HCT116 (cell line): ENCODE results near the gene PABPC3. TPM values are rescaled to one million over a fixed set of nuclear protein-coding genes. Genes with fewer than 3 reads are reported as not detected.

Source experiments
- ATAC-seq: fragments of 200-7000 bp; cut with Tn5 transposase; 2 replicates; pipeline ENCODE4 v1.9.1; 2020; ENCODE audit warnings: mild to moderate bottlenecking, moderate library complexity
- Bru-seq: library from RNA; stranded (reverse); fragments of 400-500 nt; gene quantifications from one replicate; lab custom pipeline; 2021; lab: Mats Ljungman, UMichigan
- BruChase-seq, 2 experiments: library from RNA; stranded (reverse); fragments of 400-500 nt; gene quantifications; one replicate each; lab custom pipeline; 2021; lab: Mats Ljungman, UMichigan
- BruUV-seq: library from RNA; stranded (reverse); fragments of 400-500 nt; replicated peaks from 2 replicates; lab custom pipeline; 2021; lab: Mats Ljungman, UMichigan
- CTCF ChIA-PET: fragments of 300-600 bp; sonication (Branson Sonifier 250); formaldehyde crosslinking; loops from one replicate; lab custom pipeline; 2021; ENCODE audit warnings: antibody characterized with exemption; lab: Charles Lee
- POLR2A ChIA-PET: fragments of 300-600, 350-600 bp; sonication (Branson Sonifier 250); formaldehyde crosslinking; loops from one replicate; lab custom pipeline; 2021; ENCODE audit warnings: antibody characterized with exemption; lab: Charles Lee
- RAD21 ChIA-PET, 2 experiments: fragments of 300-600 bp; sonication (Branson Sonifier 250); formaldehyde crosslinking; loops; one replicate each; lab custom pipeline; 2023; ENCODE audit warnings: low total read pairs in 2 of 2; ENCODE audit not compliant: uncharacterized antibody in 2 of 2, unreplicated experiment in 2 of 2, low non-redundant PET in 1 of 2; lab: Charles Lee
- DNase-seq: peaks from one replicate; pipeline ENCODE4 v3.0.0-alpha.2; 2010; ENCODE audit warnings: low read depth, low spot score
- H2AFZ ChIP-seq: fragments of 200-600 bp; shearing (Covaris generic), sonication (generic); 2 replicates; pipeline ENCODE4 v1.6.1; 2017; ENCODE audit warnings: low read depth, mixed run types, mixed read lengths, antibody characterized with exemption, low read length; ENCODE audit not compliant: poor library complexity, severe bottlenecking
- H3K27ac ChIP-seq: 2 replicates; pipeline ENCODE4 v1.5.1; 2012; ENCODE audit warnings: low read depth, low read length
- H3K27me3 ChIP-seq: fragments of 200-600 bp; sonication (generic); 2 replicates; pipeline ENCODE4 v1.6.1; 2016; ENCODE audit warnings: mixed run types, low read length, mixed read lengths; ENCODE audit not compliant: insufficient read depth
- H3K36me3 ChIP-seq, 2 experiments: fragments of 200-500 bp in 1 of 2; fragments of 200-600 bp in 1 of 2; sonication (Bioruptor generic) in 1 of 2; sonication (generic) in 1 of 2; 2 replicates each; pipeline versions ENCODE4 v1.5.1 to v1.6.1; 2014 to 2016; ENCODE audit warnings: low read length in 2 of 2, inconsistent platforms in 1 of 2, mixed read lengths in 1 of 2, mixed run types in 1 of 2; ENCODE audit not compliant: insufficient read depth in 2 of 2, control insufficient read depth in 1 of 2
- H3K4me1 ChIP-seq, 2 experiments: fragments of 200-600 bp in 1 of 2; sonication (generic) in 1 of 2; 2 replicates each; pipeline versions ENCODE4 v1.5.1 to v1.6.1; 2012 to 2017; ENCODE audit warnings: low read length in 2 of 2, inconsistent platforms in 1 of 2, mild to moderate bottlenecking in 1 of 2, mixed read lengths in 1 of 2, mixed run types in 1 of 2, moderate library complexity in 1 of 2; ENCODE audit not compliant: insufficient read depth in 2 of 2, control insufficient read depth in 1 of 2
- H3K4me2 ChIP-seq: fragments of 200-600 bp; sonication (generic); 2 replicates; pipeline ENCODE4 v1.6.1; 2017; ENCODE audit warnings: mixed run types, low read length, mixed read lengths
- H3K4me3 ChIP-seq, 2 experiments: fragments of 200-600 bp in 1 of 2; sonication (generic) in 1 of 2; replicated peaks in 1 of 2; 2 replicates each; pipeline ENCODE4 v1.5.1; 2011 to 2016; ENCODE audit warnings: low read length in 2 of 2, control low read depth in 1 of 2, low read depth in 1 of 2, mild to moderate bottlenecking in 1 of 2, mixed read lengths in 1 of 2, mixed run types in 1 of 2
- H3K79me2 ChIP-seq: fragments of 200-600 bp; sonication (generic); 2 replicates; pipeline ENCODE4 v1.6.1; 2017; ENCODE audit warnings: mild to moderate bottlenecking, mixed run types, low read length, moderate library complexity, mixed read lengths; ENCODE audit not compliant: insufficient read depth
- H3K9ac ChIP-seq: fragments of 200-600 bp; sonication (generic); 2 replicates; pipeline ENCODE4 v1.6.1; 2016; ENCODE audit warnings: low read length, mixed read lengths
- H3K9me2 ChIP-seq: fragments of 200-600 bp; sonication (generic), shearing (Covaris generic); 2 replicates; pipeline ENCODE4 v1.6.1; 2017; ENCODE audit warnings: mixed run types, mild to moderate bottlenecking, moderate library complexity; ENCODE audit not compliant: insufficient read depth
- H3K9me3 ChIP-seq, 2 experiments: fragments of 200-500 bp in 1 of 2; fragments of 200-600 bp in 1 of 2; sonication (Bioruptor generic) in 1 of 2; sonication (generic) in 1 of 2; 2 replicates each; pipeline ENCODE4 v1.6.1; 2014 to 2017; ENCODE audit warnings: low read length in 2 of 2, mixed read lengths in 2 of 2, inconsistent platforms in 1 of 2, low read depth in 1 of 2, mild to moderate bottlenecking in 1 of 2, mixed run types in 1 of 2, moderate library complexity in 1 of 2; ENCODE audit not compliant: control insufficient read depth in 1 of 2, insufficient read depth in 1 of 2
- H4K20me1 ChIP-seq: fragments of 200-600 bp; sonication (generic), shearing (Covaris generic); 2 replicates; pipeline ENCODE4 v1.6.1; 2017; ENCODE audit warnings: mixed run types, mild to moderate bottlenecking, moderate library complexity; ENCODE audit not compliant: insufficient read depth
- CTCF ChIP-seq, 3 experiments: fragments of 200-600 bp in 1 of 3; sonication (generic) in 1 of 3; IDR thresholded peaks in 2 of 3; conservative IDR thresholded peaks in 1 of 3; 2 replicates each; pipeline ENCODE4 v1.5.1; 2012 to 2017; ENCODE audit warnings: low read depth in 2 of 3, low read length in 2 of 3, antibody characterized with exemption in 1 of 3, borderline replicate concordance in 1 of 3, control low read depth in 1 of 3, mild to moderate bottlenecking in 1 of 3, mixed read lengths in 1 of 3, mixed run types in 1 of 3, moderate library complexity in 1 of 3; ENCODE audit not compliant: insufficient read depth in 1 of 3
- POLR2A ChIP-seq: IDR thresholded peaks from 2 replicates; pipeline ENCODE4 v1.7.0; 2011; ENCODE audit warnings: borderline replicate concordance; ENCODE audit not compliant: insufficient read depth, insufficient read length; ENCODE audit errors: extremely low read depth
- REST ChIP-seq: IDR thresholded peaks from 2 replicates; pipeline ENCODE4 v1.6.1; 2012; ENCODE audit warnings: low read depth
- SP1 ChIP-seq: IDR thresholded peaks from 2 replicates; pipeline ENCODE4 v1.6.1; 2012; ENCODE audit warnings: low read depth
- ZNF274 ChIP-seq: fragments of 200-500 bp; sonication (Bioruptor generic); IDR thresholded peaks from 2 replicates; pipeline ENCODE4 v1.6.1; 2014; ENCODE audit warnings: mild to moderate bottlenecking, low read depth, low read length, inconsistent platforms
- intact Hi-C: fragments of 100-400 bp; cut with micrococcal nuclease; formaldehyde crosslinking; loops from 2 replicates; pipeline ENCODE4 v1.10.0; 2022
- long read RNA-seq: library from polyadenylated mRNA; unstranded; transcript quantifications from one replicate; pipeline ENCODE4 v2.0.0, GENCODE V29; 2021; ENCODE audit not compliant: unreplicated experiment
- polyA plus RNA-seq: library from polyadenylated mRNA; unstranded; fragments of >200 nt; gene quantifications from 2 replicates; pipeline ENCODE4 v1.2.1, GENCODE V29; 2012; ENCODE audit warnings: missing spikeins
- total RNA-seq: library from RNA; stranded (reverse); gene quantifications from one replicate; pipeline ENCODE4 v1.2.1, GENCODE V29; 2021; ENCODE audit not compliant: unreplicated experiment

PABPC3 gene
- total RNA-seq (0.59 TPM), Bru-seq, nascent RNA (not detected), BruChase-seq, experiment 1, labeled RNA remaining after a 6-hour chase (percentile 27 among the genes with signal in this experiment), BruChase-seq, experiment 2, labeled RNA remaining after a 2-hour chase (percentile 13 among the genes with signal in this experiment)
- polyA plus RNA-seq = 0.35 and 0.41 TPM in 2 replicates
- long read RNA-seq = 0 reads

GRCh38 chr13:25095851-25096453 is at the start of gene PABPC3:
Gene PABPC3, plus strand, starts transcription at chr13:25096136. Its CDS starts 63 bp downstream, at chr13:25096199.
- RAD21 ChIA-PET = no interaction called here
- Histone ChIP-seq H4K20me1 (no peaks in the 10 kb centered on the region), H3K4me2 (no peak within 1 kb of the TSS), H3K9me2 (no peaks in the 10 kb centered on the region), H3K27ac (no peak within 1 kb of the TSS), H3K27me3 (no peaks in the 10 kb centered on the region), H3K79me2 (no peaks in the 10 kb centered on the region), H3K4me1 (no peaks in the 10 kb centered on the region), H3K9me3 (no peaks in the 10 kb centered on the region), H2AFZ (no peak within 1 kb of the TSS), H3K9ac (no peak within 1 kb of the TSS), H3K4me3 (no peak within 1 kb of the TSS), H3K36me3 (no peaks in the 10 kb centered on the region)
- CTCF ChIA-PET = interaction anchor here (1.2 kb wide), 1 partner anchor 18 kb away, joined by 4 read pairs; no protein-coding TSS in a partner anchor
- no peak for ATAC-seq
- TF ChIP-seq POLR2A = no peak
- TF ChIP-seq CTCF (IDR thresholded peaks at IDR 0.05 in 2 of 3, conservative IDR thresholded peaks at IDR 0.05 in 1 of 3; ENCODE audit: borderline replicate concordance in 1 of 3, insufficient read depth in 1 of 3, low read depth in 2 of 3, low read length in 2 of 3) = no peak
- TF ChIP-seq REST = no peak
- TF ChIP-seq SP1 = no peak
- no peak for TF ChIP-seq ZNF274
- no peak for DNase-seq
- POLR2A ChIA-PET = no interaction called here
- BruUV-seq = no TSS peak
- intact Hi-C loops = no loop called here
